GM18907 (cell line): ENCODE data around the gene THSD7A.

Experiments
- ATAC-seq: cut with Tn5 transposase; IDR thresholded peaks from one replicate; pipeline ENCODE4 v1.9.1; 2021; ENCODE audit warnings: mild to moderate bottlenecking, moderate library complexity; ENCODE audit not compliant: unreplicated experiment

The THSD7A gene

DNA sequence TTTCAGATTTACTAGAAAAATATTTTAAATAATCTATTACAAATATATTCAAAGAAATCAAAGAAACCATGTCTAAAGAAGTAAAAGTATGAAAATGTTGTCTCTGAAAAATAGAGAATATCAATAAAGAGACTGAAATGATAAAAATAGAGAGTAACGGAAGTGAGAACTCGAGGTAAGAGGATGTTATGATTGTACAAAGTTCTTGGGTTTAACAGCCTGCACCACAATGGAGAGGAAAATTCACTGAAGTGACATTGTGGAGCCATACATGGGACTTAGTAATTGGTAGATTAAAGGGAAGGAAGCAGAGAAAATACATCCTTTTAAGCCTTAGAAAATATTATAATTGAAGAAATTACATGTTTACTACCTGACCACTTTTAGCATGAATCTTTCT lies 77.9 kb downstream of the THSD7A start:
- no peak for ATAC-seq

DNA sequence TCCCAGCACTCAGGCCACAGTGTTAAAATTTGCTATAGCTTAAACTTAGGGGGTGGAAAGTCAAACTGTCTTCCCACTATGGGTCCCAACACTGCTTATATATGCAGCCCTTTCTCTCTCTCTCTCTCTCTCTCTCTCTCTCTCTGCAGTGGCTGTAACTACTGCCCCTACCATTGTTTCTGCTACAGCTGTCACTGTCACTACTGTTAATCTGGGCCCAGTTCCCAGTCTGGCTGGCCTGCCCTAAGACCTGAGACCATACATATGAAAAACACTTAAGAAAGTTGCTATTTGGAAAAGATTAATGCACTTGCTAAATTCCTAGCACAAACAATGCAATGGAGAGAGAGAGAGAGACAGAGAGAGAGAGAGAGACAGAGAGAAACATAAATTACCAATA lies 78.6 kb downstream of the THSD7A start:
- no peak for ATAC-seq

DNA sequence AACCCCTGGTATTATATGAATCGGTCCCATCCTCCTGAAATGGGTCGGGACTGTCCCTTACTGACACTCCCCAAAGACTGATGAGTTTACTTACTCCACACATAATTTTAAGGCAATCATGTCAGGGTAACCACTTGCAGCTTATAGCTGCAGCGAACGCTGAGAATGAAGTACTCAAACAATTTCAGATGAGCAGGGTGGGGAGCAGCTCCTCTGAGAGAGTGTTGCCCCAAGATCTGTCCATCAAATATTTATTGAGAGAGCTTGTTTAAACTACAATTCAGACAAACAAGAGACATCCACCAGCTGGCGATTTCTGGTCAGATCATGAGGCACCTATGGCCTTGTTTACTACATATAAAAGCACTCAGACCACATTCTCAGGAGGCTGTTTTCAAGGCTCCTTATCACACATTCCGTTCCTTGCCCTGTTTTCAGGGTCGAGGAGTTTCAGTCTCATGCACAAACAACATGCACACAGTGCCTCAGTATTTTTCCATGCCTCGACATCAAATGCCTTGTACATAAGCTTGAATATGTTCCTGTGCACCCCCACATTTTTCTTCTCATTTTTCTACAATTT lies 80.1 kb downstream of the THSD7A start:
- ATAC-seq: no peak

DNA sequence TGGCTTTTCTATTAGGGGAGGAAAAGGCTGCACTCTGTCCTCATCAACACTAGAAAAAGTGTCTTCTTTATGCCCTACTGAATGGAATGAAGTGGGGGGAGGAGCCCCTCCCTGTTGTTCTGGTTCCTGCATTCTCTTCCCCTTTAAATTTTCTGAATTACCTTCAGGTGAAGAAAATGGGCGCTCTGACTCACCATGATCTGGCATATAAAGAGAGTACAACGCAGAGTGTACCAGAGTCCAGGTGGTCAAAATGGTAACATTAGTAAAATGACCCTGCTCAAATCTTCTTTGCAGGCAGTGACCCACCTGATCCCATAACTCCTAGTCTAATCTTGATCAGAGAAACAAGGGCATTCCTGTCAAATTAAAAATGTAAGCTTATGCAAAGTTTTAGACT lies 80.7 kb downstream of the THSD7A start:
- no peak for ATAC-seq

DNA sequence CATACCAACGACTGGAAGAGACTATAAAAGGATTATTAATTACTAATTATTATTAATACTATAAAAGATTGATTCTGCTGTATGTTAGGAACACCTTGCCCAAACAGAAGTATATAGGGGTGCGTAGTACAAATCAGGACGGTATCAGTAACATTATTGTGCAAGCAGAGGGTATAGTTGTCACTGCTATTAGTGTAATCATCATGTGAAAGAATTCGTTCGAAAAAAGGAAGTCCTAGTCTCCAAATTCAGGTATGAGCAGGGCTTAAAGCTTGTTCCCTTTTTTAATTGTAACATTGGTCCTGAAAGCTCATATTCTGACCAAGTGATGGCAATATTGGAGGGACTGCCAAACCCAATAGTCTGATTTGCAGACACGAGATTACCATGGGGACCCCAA lies 81.8 kb downstream of the THSD7A start:
- ATAC-seq: no peak

DNA sequence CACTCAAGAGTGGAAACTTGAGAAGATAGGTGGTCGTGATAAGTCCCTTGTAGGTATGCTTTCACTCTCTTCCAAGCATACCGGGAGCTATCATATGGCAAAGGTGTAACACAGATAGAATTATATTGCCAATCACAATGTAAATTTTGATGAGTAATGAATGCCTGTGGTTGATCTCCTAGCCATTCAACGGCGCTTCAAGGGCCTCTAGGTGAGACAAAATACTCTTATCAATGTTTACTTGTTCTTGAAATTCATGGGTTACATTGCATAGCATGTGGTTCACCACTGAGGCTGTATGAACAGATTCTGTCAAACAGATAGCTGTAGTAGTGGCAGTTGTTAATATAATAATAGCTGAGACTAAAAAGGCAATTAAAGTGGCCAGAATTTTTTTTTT lies 82.4 kb downstream of the THSD7A start:
- ATAC-seq: no peak

DNA sequence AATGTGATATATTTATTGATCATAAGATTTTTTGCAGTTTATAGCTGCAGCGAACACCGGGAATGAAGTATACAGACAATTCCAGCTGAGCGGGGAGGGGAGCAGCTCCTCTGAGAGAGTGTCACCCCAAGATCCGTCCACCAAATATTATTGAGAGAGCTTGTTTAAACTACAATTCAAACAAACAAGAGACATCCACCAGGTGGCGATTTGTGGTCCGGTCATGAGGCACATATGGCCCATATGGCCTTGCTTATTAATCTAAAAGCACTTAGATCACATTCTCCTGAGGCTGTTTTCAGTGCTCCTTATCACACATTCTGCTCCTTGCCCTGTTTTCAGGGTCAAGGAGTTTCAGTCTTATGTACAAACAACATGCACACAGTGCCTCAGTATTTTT lies 83.1 kb downstream of the THSD7A start:
- ATAC-seq: no peak

DNA sequence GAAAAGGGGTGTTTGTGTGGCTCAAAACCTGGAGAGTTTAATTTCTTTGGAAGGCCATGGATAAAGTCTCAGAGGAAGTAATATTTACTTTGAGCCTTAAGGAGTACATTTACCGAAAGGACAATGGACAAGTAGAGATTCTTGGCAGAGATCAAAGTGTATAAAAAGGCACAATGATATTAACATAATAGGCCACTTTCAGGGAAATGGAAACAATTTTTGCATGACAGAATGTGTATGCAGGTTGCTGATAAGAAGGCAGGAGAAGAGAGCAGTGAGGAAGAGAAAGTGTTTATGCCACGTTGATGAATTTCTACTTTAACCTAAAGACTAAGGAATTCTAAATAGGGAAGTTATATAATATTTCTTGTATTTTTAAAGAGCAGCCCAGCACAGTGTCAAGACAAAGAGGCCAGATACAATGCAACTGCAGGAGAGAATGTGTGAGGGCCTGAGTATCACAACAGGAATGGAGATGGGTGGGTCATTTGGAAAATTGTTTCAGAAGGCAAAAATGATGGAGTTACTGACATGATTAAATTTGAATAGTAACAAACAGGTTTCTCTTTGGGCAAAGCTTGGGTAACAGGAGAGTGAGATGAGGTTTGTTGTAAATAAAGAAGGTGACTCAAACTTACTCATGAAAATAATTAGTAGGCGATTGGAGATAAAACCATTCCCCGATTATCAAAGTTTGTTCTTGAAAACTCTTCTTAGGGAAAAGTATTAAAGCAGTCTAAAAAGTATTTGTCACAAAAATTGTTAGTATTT lies 84.1 kb downstream of the THSD7A start:
- ATAC-seq: no peak

DNA sequence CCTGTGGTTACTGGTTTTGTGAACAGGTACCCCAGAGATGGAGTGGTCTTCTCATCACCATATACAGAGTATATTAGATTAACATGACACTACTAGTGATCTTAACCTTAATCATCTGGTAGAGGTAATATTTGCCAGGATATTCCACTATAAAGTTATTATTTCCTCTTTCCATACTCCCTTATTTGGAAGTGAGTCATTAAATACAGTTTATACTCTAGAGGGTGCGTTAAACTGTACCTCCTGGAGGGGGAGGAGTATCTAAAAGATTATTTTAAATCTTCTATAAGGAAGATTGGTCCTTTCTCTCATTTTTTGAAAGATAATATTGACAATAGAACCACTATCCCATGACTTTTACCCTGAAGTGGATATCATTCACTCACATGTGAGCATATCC lies 85.4 kb downstream of the THSD7A start:
- no peak for ATAC-seq

DNA sequence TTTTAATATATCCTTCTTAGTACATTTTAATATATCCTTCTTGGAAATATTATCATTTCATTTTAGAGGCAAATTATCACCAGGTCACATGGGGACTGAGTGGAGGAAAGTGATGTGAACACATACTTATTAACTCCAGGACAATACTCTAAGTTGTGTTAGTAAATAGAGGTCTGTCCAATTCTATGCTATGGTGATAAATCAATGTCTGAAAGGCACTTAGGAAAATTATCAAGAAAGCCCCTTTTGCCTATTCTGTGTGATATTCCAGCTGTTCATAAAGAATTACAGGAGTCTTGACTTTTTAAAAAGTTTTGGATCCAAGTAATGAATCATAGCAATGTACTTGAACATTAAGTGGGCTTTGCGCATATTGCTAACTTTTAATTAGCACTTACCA lies 88.5 kb downstream of the THSD7A start:
- no peak for ATAC-seq

DNA sequence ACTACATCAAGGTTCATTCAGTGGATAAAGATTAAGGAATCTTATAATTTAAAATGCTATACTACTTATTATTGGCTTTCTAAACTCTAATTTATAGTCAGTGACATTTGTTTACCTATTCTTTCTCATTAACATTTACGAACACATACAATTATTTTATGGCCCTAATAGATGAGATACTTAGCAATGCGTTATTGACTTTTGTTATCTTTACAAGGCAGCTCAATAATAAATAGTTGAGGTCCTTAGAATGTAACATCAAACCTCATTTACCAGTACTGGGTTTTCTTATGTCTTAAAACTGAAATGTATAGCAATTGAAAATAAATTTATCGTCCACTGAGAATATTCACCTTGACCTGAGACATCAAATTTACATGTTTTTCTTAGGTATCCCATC lies 89.0 kb downstream of the THSD7A start:
- no peak for ATAC-seq

DNA sequence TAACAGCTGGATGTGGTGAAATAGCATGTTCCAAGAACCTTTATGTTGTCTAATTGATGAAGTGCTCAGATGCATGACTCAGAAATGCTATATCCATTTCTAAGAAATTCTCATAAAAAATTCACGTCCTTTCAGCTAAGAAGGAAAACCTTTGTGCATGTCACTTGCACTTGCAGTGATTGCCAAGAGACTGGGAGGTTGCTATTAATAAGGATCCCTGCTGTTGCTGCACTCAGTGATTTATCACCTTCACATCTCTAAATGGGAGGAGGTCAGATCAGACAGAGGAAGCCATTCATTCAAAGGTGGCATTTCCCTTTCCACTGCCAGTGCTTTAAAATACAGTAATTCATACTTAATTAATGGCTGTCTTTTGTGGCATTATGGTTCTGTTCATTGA lies 89.5 kb downstream of the THSD7A start:
- no peak for ATAC-seq

DNA sequence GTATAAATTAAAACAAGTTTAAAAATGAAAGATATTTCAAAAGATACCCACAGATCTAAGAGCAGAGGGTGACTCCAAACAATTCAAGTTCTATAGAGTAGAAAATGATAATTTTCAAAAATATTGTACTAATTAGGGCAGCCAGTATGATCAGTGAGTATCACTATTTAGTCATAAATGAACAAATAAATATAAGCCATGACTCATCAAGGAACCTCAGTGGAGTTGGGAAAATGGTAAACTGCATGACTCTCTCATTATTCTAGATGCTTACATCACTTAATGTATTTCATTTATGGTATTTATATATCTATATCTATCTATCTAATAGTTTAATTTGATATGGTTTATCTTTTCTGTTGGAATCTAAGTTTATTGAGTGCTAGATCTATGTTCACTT lies 94.3 kb downstream of the THSD7A start:
- no peak for ATAC-seq

DNA sequence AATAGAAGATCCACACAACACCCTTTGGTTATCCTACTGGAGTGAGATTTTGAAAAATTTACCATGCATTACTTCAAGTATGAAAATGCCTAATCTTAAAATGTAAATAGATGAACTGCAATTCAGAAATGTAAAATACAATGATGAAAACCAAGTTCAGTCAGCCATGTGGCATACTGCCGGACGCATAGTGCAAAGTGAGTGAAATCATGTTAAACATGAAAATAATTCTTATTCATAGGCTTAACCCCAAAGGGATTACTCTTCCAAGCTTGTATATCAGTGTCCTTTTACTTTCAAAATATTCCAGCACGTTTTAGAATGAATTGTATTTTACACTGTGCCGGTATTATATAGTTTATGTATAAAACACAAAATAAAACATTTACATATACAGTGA lies 99.8 kb downstream of the THSD7A start:
- ATAC-seq: no peak

DNA sequence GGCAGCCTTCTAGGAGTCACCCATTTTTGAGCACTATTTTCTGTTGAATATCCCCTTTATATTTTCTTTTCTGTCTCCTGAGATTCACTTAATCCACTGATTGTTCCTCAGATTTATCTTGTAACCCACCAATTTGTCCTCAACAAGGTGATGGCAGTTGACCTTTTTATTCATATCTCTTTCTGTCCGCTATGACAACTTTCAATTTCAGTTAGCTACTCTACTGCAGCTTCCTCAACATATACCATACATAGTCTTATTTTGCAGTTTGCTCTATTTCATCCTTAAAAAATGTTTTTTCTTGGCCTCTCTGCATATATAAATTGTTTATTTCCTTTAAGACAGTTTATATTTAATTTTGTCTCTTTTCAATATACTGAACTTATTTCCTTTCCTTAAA lies 101.3 kb downstream of the THSD7A start:
- ATAC-seq: no peak

DNA sequence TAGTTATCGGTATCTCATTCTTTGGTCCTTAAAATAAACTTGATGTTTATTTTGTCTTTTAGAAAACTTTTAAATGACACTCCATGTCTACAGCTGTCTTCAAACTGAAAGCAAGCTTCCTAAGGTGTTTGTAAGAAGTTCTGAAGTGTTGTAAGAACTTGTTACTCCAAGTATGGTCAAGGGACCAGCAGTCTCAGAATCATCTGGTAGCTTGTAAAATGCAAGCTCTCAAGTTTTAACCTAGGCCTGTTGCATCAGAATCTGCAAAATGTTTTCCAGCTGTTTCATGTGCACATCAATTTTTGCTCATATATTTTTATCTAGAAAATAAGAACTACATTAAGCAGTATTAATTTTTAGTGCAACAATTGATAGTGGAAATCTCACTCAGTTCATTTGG lies 104.1 kb downstream of the THSD7A start:
- no peak for ATAC-seq

DNA sequence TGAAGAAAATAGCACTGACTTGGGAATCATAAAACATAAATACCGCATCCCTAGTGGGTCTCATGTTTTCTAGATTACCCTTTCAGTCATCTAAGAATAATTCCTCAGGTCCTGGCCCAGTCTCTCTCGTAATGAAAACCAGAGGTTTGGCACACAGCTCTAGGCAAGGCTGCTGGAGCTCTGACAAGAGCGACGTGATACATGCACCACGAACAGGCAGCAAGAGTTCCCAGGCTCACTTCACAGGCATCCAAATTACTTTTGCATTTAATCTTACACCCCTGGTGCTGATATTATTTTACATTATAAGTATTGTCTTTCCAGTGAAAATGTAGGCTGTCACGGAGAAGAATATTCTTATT lies 105.2 kb downstream of the THSD7A start:
- no peak for ATAC-seq

DNA sequence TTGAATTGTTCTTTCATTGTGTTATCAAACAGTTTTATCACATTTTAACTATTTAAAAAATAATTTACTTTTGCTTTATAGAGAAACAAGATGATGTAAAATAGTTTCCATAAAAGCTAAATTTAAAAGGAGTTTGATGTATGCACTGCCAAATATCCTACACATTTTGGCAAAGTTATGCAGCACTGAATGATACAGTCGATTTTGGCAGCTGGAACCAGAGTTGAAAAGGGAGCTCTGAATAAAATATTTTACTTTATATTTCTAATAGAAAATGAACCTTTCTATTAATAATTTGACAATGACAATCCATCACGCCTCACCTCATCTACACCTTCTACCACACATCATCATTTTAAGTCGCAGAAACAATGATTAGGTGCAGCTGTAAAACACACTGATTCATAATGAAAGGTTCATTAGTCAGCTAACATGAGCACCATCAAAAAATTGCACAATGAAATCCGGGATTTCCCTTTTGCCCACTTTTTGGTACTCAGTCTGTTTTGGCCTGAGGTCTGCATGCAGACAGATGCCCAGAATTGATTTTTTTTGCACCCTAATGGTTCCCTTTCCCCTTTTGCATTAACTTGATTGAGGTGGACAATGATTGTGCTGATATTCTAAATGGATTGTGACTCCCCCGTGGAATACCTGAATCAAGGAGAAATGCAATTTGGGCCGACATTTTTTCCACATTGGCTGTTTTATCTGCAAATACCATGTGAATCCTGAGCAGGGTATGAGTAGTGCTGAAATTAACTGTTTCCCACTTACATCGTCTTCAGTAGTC lies 105.8 kb downstream of the THSD7A start:
- ATAC-seq: no peak

DNA sequence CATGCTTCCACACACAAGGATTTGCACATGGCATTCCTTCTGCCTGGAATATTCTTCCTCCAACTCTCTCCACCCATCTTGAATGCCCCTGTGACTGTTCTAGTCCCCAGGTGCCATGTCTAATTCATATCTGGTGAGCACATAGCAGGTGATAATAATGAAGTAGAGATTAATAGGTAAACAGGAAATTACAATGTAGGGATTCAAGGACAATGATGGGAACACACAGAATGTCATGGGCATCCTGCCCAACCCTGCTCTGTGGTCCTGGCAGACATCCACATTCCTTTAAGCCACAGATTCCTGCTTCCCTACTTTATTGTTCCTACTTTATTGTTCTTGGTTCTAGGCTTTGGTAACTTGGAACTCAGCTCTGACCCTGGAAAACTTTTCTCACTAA lies 115.8 kb downstream of the THSD7A start:
- ATAC-seq: no peak

DNA sequence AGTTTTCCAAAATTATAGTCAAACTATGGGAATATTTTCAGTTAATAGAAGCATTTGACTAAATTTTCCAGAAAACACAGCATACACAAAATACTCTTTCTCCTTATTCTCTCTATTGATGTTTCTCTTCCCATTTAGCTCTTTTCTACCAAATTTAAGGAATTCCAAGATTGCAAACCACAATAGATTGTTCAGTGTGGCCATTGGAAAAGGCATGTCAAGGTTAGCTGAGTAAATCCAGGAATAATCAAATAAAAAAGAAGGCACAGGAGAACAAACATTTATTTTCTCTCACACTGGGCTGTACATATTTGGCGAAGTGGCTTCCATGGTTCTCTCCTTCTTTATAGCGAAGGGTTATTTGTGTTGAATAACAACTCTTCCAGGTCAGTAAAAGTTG lies 117.3 kb downstream of the THSD7A start:
- ATAC-seq: no peak

DNA sequence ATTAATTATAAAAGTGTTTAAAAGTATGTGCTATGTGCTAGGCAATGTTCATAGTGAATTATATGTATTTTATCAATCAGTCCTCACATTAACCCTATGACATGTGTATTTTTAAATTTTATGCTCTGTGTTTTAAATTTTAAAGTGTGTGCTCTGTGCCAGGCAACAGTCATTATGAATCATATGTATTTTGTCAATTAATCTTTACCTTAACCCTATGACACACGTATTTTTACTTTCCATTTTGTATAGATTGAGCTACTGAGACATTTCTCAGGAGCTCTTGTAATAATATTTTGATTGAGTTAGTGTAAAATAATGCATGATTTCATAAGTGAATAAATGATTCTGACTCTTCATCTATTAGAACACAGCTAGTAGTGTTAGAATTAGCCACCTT lies 117.8 kb downstream of the THSD7A start:
- no peak for ATAC-seq

DNA sequence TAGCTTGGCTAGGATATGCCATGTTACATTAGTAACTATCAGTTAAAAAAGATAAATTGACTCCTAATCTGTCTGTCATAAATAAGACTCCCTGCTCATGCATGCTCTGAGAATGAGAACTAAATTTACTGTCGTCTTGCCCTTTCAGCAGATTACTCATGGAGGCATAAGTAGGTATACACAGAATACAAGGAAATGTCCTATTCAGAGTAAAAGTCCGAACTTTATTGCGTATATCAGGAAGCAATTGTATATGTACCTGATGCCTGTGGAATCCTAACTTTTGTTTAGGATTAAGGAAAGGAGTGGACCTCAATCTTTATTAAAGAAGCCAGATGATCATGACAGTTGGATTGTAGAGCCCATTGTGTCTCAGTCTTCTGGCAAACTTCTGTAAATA lies 118.6 kb downstream of the THSD7A start:
- no peak for ATAC-seq
